Effector memory CD4-positive, alpha-beta T cell (primary cell): ENCODE data around the gene CCDC24.

Experiments
- DNase-seq, 3 donors: peaks; one replicate each; pipeline ENCODE4 v3.0.0-alpha.2; 2020
- H3K27ac ChIP-seq: 2 replicates; pipeline ENCODE4 v1.7.0; 2013; ENCODE audit warnings: mild to moderate bottlenecking, low read length, moderate library complexity; ENCODE audit not compliant: insufficient read depth, poor library complexity, severe bottlenecking
- H3K27me3 ChIP-seq: replicated peaks from 2 replicates; pipeline ENCODE4 v1.7.0; 2013; ENCODE audit warnings: mild to moderate bottlenecking, low read length; ENCODE audit not compliant: insufficient read depth, control insufficient read depth, poor library complexity, severe bottlenecking
- H3K36me3 ChIP-seq: 2 replicates; pipeline ENCODE4 v1.7.0; 2013; ENCODE audit warnings: mild to moderate bottlenecking, low read length, moderate library complexity; ENCODE audit not compliant: control insufficient read depth, insufficient read depth
- H3K4me1 ChIP-seq: 2 replicates; pipeline ENCODE4 v1.7.0; 2013; ENCODE audit warnings: low read length, mild to moderate bottlenecking; ENCODE audit not compliant: control insufficient read depth, insufficient read depth, poor library complexity, severe bottlenecking
- H3K4me3 ChIP-seq: 2 replicates; pipeline ENCODE4 v1.7.0; 2013; ENCODE audit warnings: low read length, low read depth, mild to moderate bottlenecking; ENCODE audit not compliant: insufficient read depth, poor library complexity, severe bottlenecking
- H3K9me3 ChIP-seq: 2 replicates; pipeline ENCODE4 v1.7.0; 2013; ENCODE audit warnings: mild to moderate bottlenecking, low read length, moderate library complexity; ENCODE audit not compliant: control insufficient read depth

CCDC24 gene

DNA sequence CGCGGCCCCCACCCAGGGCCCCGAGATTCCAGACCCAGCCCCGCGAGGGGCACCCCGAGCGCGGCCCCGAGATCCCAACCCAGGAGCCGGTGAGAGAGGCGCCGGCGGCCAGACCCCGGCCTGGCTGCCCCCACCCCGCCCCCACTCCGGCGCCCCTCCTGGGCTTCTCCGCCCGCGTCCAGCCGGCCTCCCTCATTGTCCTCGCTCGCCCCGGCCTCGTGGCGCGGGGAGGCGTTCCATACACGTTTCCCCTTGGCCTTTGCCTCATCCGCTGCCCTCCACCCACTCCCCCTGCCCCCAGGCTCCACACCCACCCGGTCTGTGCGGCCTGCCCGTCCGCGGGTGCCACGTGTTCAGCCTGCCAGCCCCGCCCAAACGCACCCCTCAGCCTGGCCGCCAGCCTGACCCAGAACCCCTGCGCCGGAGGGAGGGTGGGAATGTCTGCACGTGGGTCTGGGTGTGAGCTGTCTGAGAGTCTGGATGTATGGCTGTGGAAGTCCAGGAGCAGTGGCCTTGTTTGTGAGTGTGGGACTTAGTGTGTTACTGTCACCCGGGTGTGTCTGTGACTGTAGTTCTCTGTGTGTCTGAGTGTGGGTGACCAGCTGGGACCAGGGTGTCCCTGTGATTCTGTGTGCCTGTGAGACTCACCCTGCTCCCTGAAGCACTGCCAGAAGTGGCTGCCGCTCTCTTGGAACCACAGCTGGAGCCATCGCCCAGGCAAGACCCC is 11.7 kb upstream of the CCDC24 start:
- peak overlapping the region; percentile 41 for H3K4me3 ChIP-seq
- no peaks in the 10 kb centered on the region for H3K27me3 ChIP-seq
- peaks cover 14% of the 10 kb centered on the region for H3K36me3 ChIP-seq
- H3K4me1 ChIP-seq = peaks cover 23% of the 10 kb centered on the region
- H3K9me3 ChIP-seq = no peaks in the 10 kb centered on the region
- H3K27ac ChIP-seq = no peak overlapping the region
- no peak for DNase-seq

DNA sequence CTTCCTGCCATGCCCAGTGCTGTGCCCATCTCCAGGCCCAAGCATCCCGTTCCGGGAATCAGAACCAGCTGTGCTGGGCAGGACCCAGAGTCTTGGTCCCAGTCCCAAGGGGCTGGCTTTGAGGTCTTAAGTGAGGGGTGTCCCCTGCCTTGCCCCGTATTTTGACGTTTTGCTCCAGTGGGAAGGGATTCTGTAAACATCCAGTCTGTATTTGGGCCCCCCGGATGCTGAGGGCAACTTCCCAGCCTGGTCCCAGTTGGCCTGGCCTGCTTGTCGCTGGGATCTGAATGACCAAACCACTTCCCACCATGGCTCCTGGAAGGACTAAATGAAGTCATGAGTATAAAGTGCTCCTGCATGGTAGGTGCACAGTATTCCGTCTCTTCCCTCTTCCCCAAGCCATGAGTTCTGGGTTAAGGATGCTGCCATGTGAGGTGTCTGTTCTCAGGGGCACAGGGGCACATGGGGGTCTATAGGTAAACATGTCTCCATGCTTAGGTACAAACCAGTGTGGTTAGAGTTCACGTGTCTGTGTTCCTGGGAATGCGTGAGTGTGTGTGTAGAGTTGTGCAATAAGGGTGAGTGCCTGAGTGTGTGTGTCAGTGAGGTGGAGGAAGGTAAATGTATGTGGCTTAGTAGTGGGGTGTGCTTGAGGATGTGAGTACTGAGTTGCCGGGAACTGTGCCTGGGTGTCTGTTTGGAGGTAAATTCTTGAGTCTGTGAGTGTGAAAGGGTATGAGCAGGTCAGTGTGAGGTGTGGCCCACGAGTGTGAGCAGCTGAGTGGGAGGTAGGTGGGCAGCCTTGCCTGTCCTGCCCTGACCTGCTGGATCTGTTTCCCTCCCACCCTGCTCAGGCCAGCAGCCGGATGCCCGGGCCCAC is 10.9 kb upstream of the CCDC24 start:
- Histone ChIP-seq H3K4me3 (no peak overlapping the region), H3K9me3 (no peaks in the 10 kb centered on the region), H3K4me1 (peaks cover 23% of the 10 kb centered on the region), H3K27ac (no peak overlapping the region), H3K27me3 (no peaks in the 10 kb centered on the region), H3K36me3 (peaks cover 14% of the 10 kb centered on the region)
- DNase-seq = no peak

DNA sequence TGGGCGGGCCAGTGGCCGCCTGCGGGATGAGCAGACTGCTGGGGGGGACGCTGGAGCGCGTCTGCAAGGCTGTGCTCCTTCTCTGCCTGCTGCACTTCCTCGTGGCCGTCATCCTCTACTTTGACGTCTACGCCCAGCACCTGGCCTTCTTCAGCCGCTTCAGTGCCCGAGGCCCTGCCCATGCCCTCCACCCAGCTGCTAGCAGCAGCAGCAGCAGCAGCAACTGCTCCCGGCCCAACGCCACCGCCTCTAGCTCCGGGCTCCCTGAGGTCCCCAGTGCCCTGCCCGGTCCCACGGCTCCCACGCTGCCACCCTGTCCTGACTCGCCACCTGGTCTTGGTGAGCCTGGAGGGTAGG is 10.3 kb upstream of the CCDC24 start:
- no peak for DNase-seq
- H3K4me3 ChIP-seq = no peak overlapping the region
- peaks cover 14% of the 10 kb centered on the region for H3K36me3 ChIP-seq
- H3K27ac ChIP-seq = no peak overlapping the region
- H3K27me3 ChIP-seq = no peaks in the 10 kb centered on the region
- peaks cover 17% of the 10 kb centered on the region for H3K4me1 ChIP-seq
- H3K9me3 ChIP-seq = no peaks in the 10 kb centered on the region

DNA sequence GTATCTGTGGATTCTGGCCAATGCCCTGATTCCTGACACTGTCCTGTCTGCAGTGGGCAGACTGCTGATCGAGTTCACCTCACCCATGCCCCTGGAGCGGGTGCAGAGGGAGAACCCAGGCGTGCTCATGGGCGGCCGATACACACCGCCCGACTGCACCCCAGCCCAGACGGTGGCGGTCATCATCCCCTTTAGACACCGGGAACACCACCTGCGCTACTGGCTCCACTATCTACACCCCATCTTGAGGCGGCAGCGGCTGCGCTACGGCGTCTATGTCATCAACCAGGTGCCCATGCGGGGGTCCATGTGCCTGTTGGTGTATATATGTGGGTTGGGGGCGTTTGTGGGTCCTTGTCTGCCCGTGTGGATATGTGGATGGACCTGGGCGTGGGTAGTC is 9.8 kb upstream of the CCDC24 start:
- H3K9me3 ChIP-seq = no peaks in the 10 kb centered on the region
- H3K27ac ChIP-seq = no peak overlapping the region
- H3K4me1 ChIP-seq = peaks cover 13% of the 10 kb centered on the region
- no peak for DNase-seq
- no peaks in the 10 kb centered on the region for H3K27me3 ChIP-seq
- H3K4me3 ChIP-seq = no peak overlapping the region
- H3K36me3 ChIP-seq = peaks cover 10% of the 10 kb centered on the region

DNA sequence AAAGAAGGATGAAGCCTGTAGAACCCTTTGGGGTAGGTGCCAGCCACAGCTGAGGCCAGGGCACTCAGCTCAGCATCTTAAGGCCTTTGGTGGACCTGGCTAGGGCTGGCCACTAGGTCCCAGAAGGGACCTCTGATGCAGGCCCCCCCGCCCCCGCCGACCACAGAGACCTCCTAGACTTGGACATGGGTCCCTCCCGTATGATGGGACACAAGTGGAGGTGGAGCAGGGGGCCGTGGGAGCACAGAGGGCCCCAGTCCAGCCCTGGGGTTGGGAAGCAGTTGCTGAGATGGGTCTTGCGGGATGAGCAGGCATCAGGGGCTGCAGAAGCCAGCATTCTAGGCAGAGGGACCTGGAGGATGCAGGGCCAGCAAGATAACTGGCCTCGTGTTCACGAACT is 9.2 kb upstream of the CCDC24 start:
- Histone ChIP-seq H3K27ac (no peak overlapping the region), H3K36me3 (peaks cover 7% of the 10 kb centered on the region), H3K4me1 (peaks cover 13% of the 10 kb centered on the region), H3K4me3 (no peak overlapping the region), H3K27me3 (no peaks in the 10 kb centered on the region), H3K9me3 (no peaks in the 10 kb centered on the region)
- no peak for DNase-seq

DNA sequence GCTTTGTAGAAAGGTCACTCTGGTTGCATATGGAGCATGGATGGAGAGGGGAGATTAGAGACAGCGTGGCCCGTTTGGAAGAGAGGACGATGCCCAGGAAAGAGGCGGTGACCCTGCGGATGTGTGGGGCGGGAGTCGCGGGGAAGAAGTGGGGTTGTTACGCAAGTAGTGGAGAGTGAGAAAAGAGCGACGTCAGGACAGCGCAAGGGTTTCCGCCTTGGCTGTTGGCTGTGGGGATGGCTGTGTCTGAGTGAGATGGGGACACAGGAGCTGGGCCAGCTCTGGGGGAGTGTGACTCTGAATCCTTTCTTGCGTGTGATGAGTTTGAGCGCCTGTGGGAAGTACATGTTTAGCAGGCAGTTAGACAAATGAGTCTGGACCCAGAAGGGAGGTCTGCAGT is 8.6 kb upstream of the CCDC24 start:
- no peaks in the 10 kb centered on the region for H3K27me3 ChIP-seq
- DNase-seq = no peak
- no peaks in the 10 kb centered on the region for H3K9me3 ChIP-seq
- H3K4me3 ChIP-seq = no peak overlapping the region
- peaks cover 2% of the 10 kb centered on the region for H3K36me3 ChIP-seq
- H3K4me1 ChIP-seq = peaks cover 13% of the 10 kb centered on the region
- no peak overlapping the region for H3K27ac ChIP-seq

DNA sequence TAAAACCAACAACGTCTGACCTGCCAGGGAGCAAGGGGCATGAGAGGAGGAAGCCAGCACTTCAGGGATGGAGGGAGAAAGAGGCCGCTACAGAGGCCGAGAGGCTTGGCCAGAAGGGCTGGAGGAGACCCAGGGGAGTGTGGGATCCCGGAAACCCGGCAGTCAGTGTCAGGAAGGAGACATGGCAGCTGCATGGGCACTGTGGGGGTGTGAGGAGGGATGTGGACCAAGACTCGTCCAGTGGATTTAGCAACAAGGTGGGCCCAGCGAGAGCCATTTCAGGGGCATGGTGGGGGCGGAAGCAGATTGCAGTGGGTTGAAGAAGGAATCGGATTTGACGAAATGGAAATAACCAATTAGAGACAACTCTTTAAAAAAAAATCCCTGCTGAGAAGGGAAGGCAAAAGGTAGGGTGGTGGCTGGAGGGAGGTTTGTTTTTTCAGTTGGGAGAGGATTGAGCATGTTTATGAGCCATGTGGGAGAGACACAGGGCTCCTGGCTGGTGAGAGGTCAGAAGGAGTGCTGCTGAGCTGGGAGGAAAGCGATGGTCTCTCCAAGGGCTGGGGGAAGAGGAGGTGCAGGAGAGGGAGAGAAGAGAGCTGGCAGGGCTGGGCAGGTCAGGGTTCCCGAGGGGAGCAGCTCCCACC is 8.0 kb upstream of the CCDC24 start:
- no peak overlapping the region for H3K4me3 ChIP-seq
- no peaks in the 10 kb centered on the region for H3K36me3 ChIP-seq
- H3K27ac ChIP-seq = no peak overlapping the region
- DNase-seq = no peak
- no peaks in the 10 kb centered on the region for H3K27me3 ChIP-seq
- no peaks in the 10 kb centered on the region for H3K9me3 ChIP-seq
- H3K4me1 ChIP-seq = peaks cover 13% of the 10 kb centered on the region

DNA sequence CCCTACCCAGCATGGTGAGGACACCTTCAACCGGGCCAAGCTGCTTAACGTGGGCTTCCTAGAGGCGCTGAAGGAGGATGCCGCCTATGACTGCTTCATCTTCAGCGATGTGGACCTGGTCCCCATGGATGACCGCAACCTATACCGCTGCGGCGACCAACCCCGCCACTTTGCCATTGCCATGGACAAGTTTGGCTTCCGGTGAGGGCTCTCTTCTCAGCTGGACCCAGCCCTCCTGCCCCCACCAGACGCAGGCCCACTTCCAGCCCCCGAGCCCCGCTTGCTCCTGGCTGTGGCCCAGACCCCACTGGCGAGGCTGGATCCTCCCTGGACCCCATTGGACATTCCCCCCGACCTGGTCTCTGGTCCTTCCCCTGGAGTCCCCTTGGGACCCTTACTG is 6.5 kb upstream of the CCDC24 start:
- H3K4me1 ChIP-seq = peaks cover 4% of the 10 kb centered on the region
- no peaks in the 10 kb centered on the region for H3K9me3 ChIP-seq
- no peak overlapping the region for H3K4me3 ChIP-seq
- no peaks in the 10 kb centered on the region for H3K27me3 ChIP-seq
- no peak overlapping the region for H3K27ac ChIP-seq
- no peaks in the 10 kb centered on the region for H3K36me3 ChIP-seq
- DNase-seq = no peak

DNA sequence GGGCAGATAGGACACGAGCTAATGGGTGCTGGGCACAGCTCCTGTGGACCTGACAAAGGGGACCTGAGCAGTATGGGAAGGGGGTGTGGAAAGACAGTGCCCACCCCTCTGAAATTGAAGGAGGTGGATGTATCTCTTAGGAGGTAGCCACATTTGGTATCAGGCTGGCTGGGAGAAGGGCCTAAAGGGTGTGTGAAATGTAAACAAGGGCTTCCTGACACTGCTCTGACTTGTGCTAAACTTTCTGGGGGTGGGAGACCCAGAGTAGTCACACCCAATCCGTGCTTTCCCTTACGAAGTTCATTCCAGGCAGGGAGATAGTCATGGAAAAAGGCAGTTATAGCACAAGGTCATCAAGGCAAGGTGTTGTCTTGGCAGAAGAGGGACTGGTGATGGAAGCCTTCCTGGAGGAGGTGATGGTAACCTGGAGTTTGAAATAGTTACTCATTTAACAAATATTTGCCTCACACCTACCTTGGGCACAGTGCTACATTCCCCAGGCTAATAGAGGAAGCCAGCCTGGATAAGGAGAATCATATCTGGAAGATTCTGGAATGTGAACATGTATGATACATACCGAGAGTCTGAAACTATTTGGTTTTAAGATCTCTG is 5.3 kb upstream of the CCDC24 start:
- no peak for DNase-seq
- Histone ChIP-seq H3K27me3 (no peaks in the 10 kb centered on the region), H3K27ac (no peak overlapping the region), H3K9me3 (no peaks in the 10 kb centered on the region), H3K4me1 (peaks cover 1% of the 10 kb centered on the region), H3K36me3 (no peaks in the 10 kb centered on the region), H3K4me3 (no peak overlapping the region)
